ENCODE data around the gene PARP16.
"Not testable (repeated sequence)": the region's sequence is repeated elsewhere in the genome, so short reads cannot be mapped to it uniquely, and the experiment has no call there.

PARP16 gene

DNA sequence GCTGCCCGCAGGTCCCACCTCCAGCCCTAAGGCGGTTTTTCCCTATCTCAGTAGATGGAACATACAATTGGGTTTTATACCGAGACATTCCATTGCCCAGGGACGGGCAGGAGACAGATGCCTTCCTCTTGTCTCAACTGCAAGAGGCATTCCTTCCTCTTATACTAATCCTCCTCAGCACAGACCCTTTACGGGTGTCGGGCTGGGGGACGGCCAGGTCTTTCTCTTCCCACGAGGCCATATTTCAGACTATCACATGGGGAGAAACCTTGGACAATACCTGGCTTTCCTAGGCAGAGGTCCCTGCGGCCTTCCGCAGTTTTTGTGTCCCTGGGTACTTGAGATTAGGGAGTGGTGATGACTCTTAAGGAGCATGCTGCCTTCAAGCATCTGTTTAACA lies 59.8 kb downstream of the PARP16 start:
- DNase-seq, result not testable (repeated sequence)

GRCh38 chr15:65226221-65226620 lies 60.5 kb downstream of the PARP16 start:
- no peak for DNase-seq

GRCh38 chr15:65223996-65224395 lies 62.7 kb downstream of the PARP16 start:
- no peak for DNase-seq

DNA sequence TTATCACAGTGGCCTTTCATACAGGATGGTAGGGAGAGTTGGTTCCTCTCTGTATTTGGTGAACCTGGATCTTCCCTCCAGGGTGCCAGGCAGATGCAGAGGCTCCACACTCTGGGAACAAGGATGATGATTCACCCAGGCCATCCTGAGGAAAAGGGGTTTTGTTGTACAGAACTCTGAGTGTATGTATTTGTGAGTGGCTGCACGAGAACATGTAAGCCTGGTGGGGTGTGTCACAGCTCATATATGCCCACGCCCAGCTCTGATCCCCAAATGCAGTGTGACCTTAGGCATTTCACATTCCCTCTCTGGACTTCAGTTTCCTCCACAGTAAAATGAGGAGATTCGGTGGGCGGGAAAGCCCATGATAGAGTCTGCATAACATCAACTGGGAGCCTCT lies 63.8 kb downstream of the PARP16 start:
- no peak for DNase-seq

- no peak for DNase-seq
These were observed 65.0 kb downstream of the PARP16 start for GRCh38 chr15:65221697-65222096.

DNA sequence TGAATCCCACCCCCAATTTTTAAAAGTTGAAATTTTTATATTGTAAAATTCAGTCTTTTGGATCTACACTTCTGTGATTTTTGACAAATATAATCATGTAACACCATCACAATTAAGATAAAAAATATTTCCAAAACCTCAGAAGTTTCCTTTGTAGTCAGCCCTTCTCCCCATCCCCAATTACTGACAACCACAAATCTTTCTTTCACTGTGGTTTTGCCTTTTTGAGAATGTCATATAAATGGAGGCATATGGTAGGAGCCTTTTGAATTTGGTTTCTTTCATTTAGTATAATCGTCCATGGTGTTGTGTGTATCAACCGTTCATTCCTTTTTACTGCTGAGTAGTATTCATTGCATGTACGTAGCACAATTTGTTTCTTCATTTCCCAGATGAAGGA lies 67.5 kb downstream of the PARP16 start:
- no peak for DNase-seq

DNA sequence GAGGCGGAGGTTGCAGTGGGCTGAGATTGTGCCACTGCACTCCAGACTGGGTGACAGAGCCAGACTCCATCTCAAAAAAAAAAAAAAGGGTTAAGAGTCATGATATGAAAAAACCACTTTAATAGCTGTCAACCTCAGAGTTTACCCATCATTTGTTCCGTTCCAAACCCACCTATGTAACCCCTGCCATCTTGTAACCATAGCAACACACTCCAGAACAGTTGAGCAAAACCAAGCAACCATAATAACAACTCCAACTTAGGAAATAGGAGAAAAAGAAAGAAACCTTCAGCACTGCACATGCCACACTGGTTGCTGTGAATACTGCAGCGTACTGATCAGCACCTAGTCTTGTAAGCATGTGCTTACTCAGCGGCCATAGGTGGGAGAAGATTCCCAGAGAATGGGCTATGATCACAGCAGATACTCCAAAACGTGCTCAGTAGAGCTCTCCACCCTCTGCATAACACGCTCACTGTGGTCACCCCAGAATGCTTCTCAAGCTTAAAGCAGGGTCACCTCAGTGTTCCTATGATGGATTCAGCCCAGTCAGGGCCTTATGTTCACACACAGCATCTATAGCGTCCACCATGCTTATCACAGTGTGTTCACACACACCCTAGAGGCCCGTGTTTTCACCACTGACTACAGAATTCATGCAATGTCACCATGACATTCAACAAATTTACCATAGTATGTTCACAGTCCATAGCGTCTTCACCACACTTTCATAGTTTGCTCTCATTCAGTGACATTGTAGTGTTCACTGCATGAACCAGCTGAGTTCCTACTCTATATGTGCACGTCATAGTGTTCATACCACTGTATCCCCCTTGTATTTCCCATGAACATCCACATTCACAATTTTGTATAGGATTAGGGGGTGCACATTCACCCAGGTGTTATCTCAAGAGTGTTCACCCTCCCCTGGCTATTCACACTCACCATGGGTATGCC lies 68.9 kb downstream of the PARP16 start:
- DNase-seq, result no peak

- no peak for DNase-seq
These were observed 71.2 kb downstream of the PARP16 start for GRCh38 chr15:65215496-65215895.

GRCh38 chr15:65214010-65214409 lies 72.7 kb downstream of the PARP16 start:
- no peak for DNase-seq

GRCh38 chr15:65213241-65213640 lies 73.4 kb downstream of the PARP16 start:
- DNase-seq, result no peak

- no peak for DNase-seq
These were observed 74.6 kb downstream of the PARP16 start for GRCh38 chr15:65212097-65212496.

DNA sequence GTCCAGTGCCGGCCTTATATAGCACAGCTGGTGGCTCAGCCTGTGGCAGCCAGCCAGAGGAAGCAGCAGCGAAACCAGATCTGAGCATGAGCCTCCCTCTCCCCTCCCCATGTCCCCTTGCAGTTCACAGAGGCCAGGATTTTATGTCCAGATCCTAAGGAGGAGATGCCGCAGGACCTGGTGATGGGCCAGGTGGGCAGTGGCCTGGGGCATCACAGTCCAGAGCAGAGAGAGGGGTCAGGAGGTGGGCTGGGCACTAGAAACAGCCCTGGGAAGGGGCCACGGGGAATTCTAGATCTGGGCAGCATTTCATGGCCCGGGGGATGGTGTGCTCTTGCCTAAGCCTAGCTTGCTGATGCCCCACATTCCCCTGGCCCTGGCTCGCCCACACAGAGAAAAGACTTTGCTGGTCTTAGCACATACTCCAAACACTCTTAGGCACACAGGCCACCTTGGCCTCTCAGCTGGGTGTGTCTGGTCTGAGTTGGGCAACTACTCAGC lies 75.2 kb downstream of the PARP16 start:
- no peak for DNase-seq

- DNase-seq, result no peak
These were observed 75.8 kb downstream of the PARP16 start, which contains the start of gene CILP for GRCh38 chr15:65210770-65211481. CILP (minus strand) TSS chr15:65211473; CDS start chr15:65209755, 1,718 bp downstream.

DNA sequence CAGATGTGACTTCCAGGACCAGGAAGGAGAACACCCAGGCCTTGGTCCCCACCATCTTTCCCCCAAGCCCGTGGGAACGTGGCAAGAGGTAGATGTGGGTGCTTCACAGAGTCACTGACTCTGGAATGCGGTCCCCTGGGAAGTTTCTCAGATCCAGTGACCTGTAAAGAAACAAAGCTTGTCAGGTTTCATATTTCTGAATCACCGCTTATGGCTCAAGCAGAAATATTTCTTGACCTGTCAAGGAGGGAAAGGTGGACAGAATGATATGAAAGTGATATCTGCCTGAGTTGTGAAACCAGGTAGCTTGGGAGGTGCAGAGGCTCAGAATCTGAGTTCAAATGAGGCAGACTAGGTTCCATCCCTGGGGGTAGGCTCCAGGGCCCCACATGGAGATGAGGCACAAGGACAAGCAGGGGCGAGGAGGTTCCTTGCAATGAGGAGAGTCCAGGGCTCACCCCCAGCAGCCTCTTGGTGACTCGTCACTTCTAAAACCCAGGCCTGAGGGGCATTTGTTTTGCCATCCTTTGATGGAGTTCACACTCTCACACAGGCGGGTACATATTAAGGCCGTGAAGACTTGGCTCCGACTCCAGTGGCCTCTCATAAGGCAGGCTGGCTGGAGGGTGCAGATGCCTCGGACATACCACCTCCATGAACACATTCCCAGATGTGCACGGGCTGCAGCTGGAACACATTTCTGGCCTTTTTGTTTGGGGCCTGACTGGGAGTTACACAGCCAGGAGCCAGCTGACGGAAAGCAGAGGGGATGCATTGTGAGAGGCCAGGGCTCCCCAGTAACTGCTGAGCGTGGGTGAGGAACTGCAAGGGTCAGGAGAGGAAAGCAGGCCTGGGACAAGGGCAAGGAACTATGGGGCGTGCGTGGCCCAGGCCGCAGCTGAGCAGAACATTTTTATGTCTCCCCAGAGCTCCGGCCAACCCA lies 76.7 kb downstream of the PARP16 start:
- no peak for DNase-seq

GRCh38 chr15:65208647-65209046 lies 78.0 kb downstream of the PARP16 start:
- DNase-seq, result no peak

All from midbrain (tissue), 1 donor.